ENCODE measurements around the gene GMDS. TPM values are rescaled to one million over a fixed set of nuclear protein-coding genes. Genes with fewer than 3 reads are reported as not detected.
A peak's percentile ranks its signal among the peaks of the same experiment; 100 is the strongest.

The GMDS gene
- total and polyA plus RNA-seq, 11 donors, result 4.5 to 10.7 (median 7.0) TPM

DNA sequence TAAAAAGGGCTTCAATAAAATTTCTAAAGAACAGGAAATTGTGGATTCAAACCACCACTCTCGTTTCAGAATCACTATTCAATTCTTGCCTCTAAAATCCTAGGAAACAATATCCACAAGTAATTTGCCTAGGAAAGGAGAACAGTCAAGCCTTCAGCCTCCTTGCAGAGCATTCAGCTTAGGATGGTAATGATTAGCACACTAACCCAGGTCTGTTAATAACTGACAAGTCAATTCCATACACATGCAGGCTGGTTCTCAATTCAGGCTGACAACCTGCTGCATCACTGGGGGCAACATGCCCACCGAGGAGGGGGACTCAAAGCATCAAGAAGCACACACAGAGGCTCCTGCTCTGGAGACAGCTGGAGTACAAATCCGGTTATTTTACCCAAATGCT is 57.6 kb downstream of the GMDS start:
- TF ChIP-seq CTCF (IDR thresholded peaks at IDR 0.05) (no peak), POLR2A (IDR thresholded peaks at IDR 0.05) (no peak)
- WGBS, 4 donors, result 79 to 84% (median 83%) methylated on average over 3 of the region's 3 CpGs
- Histone ChIP-seq H3K4me1 (peaks cover 0 to 8% (median 0%) of the 10 kb centered on the region in 12 donors), H3K4me3 (no peak overlapping the region), H3K27ac (no peak overlapping the region), H3K9me3 (no peaks in the 10 kb centered on the region), H3K27me3 (no peaks in the 10 kb centered on the region), H3K36me3 (no peaks in the 10 kb centered on the region)
- ATAC-seq (no peak), DNase-seq (no peak)
- intact Hi-C loops (cut with DNase I), result no loop called here

GRCh38 chr6:2186516-2186915 is 58.9 kb downstream of the GMDS start:
- WGBS, 4 donors, result 96 to 99% (median 96%) methylated on average over 4 of the region's 4 CpGs
- no peaks in the 10 kb centered on the region for H3K36me3 ChIP-seq
- DNase-seq, result no peak
- no peak overlapping the region for H3K27ac ChIP-seq
- intact Hi-C loops (cut with DNase I), result no loop called here
- no peak for TF ChIP-seq CTCF (IDR thresholded peaks at IDR 0.05)
- no peak for TF ChIP-seq POLR2A (IDR thresholded peaks at IDR 0.05)
- H3K4me1 ChIP-seq, result peaks cover 0 to 8% (median 0%) of the 10 kb centered on the region in 12 donors
- H3K9me3 ChIP-seq, result no peaks in the 10 kb centered on the region
- ATAC-seq, result no peak
- no peak overlapping the region for H3K4me3 ChIP-seq
- H3K27me3 ChIP-seq, result no peaks in the 10 kb centered on the region

DNA sequence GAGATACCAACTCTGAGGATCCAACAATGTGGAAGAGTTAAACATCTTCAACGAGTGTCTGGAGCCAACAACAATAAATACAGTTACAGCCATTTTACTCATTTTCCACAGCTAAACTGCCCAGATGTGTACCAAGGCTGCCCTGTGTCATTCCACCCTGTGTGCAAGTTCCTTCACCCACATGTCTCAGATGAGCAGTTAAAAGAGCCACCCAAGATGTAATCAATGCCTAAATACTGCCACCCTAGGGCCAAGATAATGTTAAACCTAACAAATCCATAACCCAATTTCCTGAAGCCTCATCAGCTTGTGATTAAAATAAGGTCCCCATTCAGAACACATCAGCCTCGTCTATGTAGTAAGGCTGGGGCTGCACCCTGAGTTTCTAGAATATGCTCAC is 59.9 kb downstream of the GMDS start:
- DNase-seq (no peak), ATAC-seq (no peak)
- peaks cover 0 to 8% (median 0%) of the 10 kb centered on the region in 12 donors for H3K4me1 ChIP-seq
- H3K27ac ChIP-seq, result no peak overlapping the region
- WGBS, 4 donors, result 84 to 93% (median 91%) methylated on average over 2 of the region's 2 CpGs
- H3K36me3 ChIP-seq, result no peaks in the 10 kb centered on the region
- no peaks in the 10 kb centered on the region for H3K9me3 ChIP-seq
- no peaks in the 10 kb centered on the region for H3K27me3 ChIP-seq
- intact Hi-C loops (cut with DNase I), result no loop called here
- TF ChIP-seq CTCF (IDR thresholded peaks at IDR 0.05), result no peak
- no peak for TF ChIP-seq POLR2A (IDR thresholded peaks at IDR 0.05)
- H3K4me3 ChIP-seq, result no peak overlapping the region

- peaks cover 0 to 8% (median 0%) of the 10 kb centered on the region in 12 donors for H3K4me1 ChIP-seq
- WGBS, 4 donors, result 79 to 89% (median 82%) methylated on average over 7 of the region's 7 CpGs
- DNase-seq, result no peak
- no peaks in the 10 kb centered on the region for H3K27me3 ChIP-seq
- ATAC-seq, result peak in 1 of 4 donors; percentile 18
- no peaks in the 10 kb centered on the region for H3K36me3 ChIP-seq
- no peaks in the 10 kb centered on the region for H3K9me3 ChIP-seq
- H3K4me3 ChIP-seq, result no peak overlapping the region
- H3K27ac ChIP-seq, result no peak overlapping the region
- TF ChIP-seq POLR2A (IDR thresholded peaks at IDR 0.05) (no peak), CTCF (IDR thresholded peaks at IDR 0.05) (no peak)
- intact Hi-C loops (cut with DNase I), result no loop called here
Measured at GRCh38 chr6:2184700-2185455, 60.5 kb downstream of the GMDS start.

All from heart left ventricle (tissue), 16 donors.